K562 (cell line): ENCODE results near the gene PHLDA3. TPM values are rescaled to one million over a fixed set of nuclear protein-coding genes. Genes with fewer than 3 reads are reported as not detected.

Source experiments
- ATAC-seq: fragments of 200-7000 bp; cut with Tn5 transposase; 3 replicates; pipeline ENCODE4 v1.9.1; 2020; ENCODE audit warnings: moderate library complexity
- BruUV-seq: library from RNA; stranded (reverse); fragments of 400-500 nt; replicated peaks from 2 replicates; lab custom pipeline; 2021; lab: Mats Ljungman, UMichigan
- CTCF ChIA-PET: fragments of 300-600 bp; formaldehyde crosslinking; extraction: SDS; loops from one replicate; lab custom pipeline; 2021; ENCODE audit warnings: low intra/inter-chr PET ratio; lab: Yijun Ruan, JAX
- POLR2A ChIA-PET: fragments of 300-600, 350-650 bp; sonication (Branson Sonifier 250); formaldehyde crosslinking; extraction: SDS; loops from one replicate; lab custom pipeline; 2021; ENCODE audit warnings: antibody characterized with exemption, inconsistent platforms; lab: Yijun Ruan, JAX
- DNase-seq, 4 experiments: peaks; one replicate each; pipeline versions ENCODE4 v3.0.0 to v3.0.0-alpha.2; 2011 to 2018; ENCODE audit warnings: low spot score in 3 of 4, mixed read lengths in 3 of 4; ENCODE audit errors: extremely low read depth in 1 of 4
- FAIRE-seq: peaks from 2 replicates; lab custom pipeline; 2011; peaks lifted over from hg19 to GRCh38; lab: Jason Lieb, UNC
- H2AFZ ChIP-seq: 2 replicates; pipeline ENCODE4 v1.6.0; 2011; ENCODE audit warnings: low read depth, low read length, control low read depth, inconsistent platforms
- H3K27ac ChIP-seq: fragments of 200-600 bp; 3 replicates; pipeline ENCODE4 v1.8.0; 2011; ENCODE audit warnings: low read depth, mild to moderate bottlenecking, control low read depth, inconsistent platforms, low read length, moderate library complexity, mixed read lengths; ENCODE audit errors: extremely low read depth
- H3K27me3 ChIP-seq, 2 experiments: fragments of 300-600 bp in 1 of 2; 2 replicates in 1 of 2; 3 replicates in 1 of 2; pipeline versions ENCODE4 v1.6.0 to v1.8.0; 2011; ENCODE audit warnings: inconsistent platforms in 2 of 2, low read length in 2 of 2, mild to moderate bottlenecking in 1 of 2, mixed read lengths in 1 of 2, moderate library complexity in 1 of 2; ENCODE audit not compliant: control insufficient read depth in 2 of 2, insufficient read depth in 2 of 2
- H3K36me3 ChIP-seq: fragments of 300-600 bp; 3 replicates; pipeline ENCODE4 v1.8.0; 2011; ENCODE audit warnings: mild to moderate bottlenecking, low read length, inconsistent platforms; ENCODE audit not compliant: control insufficient read depth, insufficient read depth
- H3K4me1 ChIP-seq, 2 experiments: fragments of 200-600 bp in 1 of 2; replicated peaks in 1 of 2; 2 replicates in 1 of 2; 3 replicates in 1 of 2; pipeline versions ENCODE4 v1.5.1 to v1.8.0; 2011; ENCODE audit warnings: inconsistent platforms in 2 of 2, low read length in 2 of 2, mild to moderate bottlenecking in 1 of 2, mixed read lengths in 1 of 2, moderate library complexity in 1 of 2; ENCODE audit not compliant: control insufficient read depth in 2 of 2, insufficient read depth in 2 of 2
- H3K4me2 ChIP-seq: 2 replicates; pipeline ENCODE4 v1.6.1; 2011; ENCODE audit warnings: low read length, control low read depth, inconsistent platforms, mixed read lengths; ENCODE audit not compliant: insufficient read depth
- H3K4me3 ChIP-seq: fragments of 200-600 bp; sonication (generic), shearing (Covaris generic); 2 replicates; pipeline ENCODE4 v1.5.1; 2016; ENCODE audit warnings: control low read depth, inconsistent platforms
- H3K79me2 ChIP-seq: fragments of 200-600 bp; 3 replicates; pipeline ENCODE4 v1.8.0; 2011; ENCODE audit warnings: low read length, inconsistent platforms; ENCODE audit not compliant: control insufficient read depth, insufficient read depth
- H3K9ac ChIP-seq, 2 experiments: 2 replicates each; pipeline versions ENCODE4 v1.6.0 to v1.6.1; 2011; ENCODE audit warnings: low read depth in 2 of 2, low read length in 2 of 2, control low read depth in 1 of 2, inconsistent platforms in 1 of 2, mild to moderate bottlenecking in 1 of 2, mixed read lengths in 1 of 2; ENCODE audit not compliant: insufficient read depth in 1 of 2
- H3K9me1 ChIP-seq: one replicate; pipeline ENCODE4 v1.6.0; 2011; ENCODE audit warnings: inconsistent platforms, mild to moderate bottlenecking, low read length, moderate library complexity; ENCODE audit not compliant: control insufficient read depth, insufficient read depth
- H3K9me3 ChIP-seq: replicated peaks from 2 replicates; pipeline ENCODE4 v1.5.1; 2011; ENCODE audit warnings: low read depth, low read length, inconsistent platforms; ENCODE audit not compliant: control insufficient read depth, insufficient read depth
- H4K20me1 ChIP-seq: replicated peaks from 2 replicates; pipeline ENCODE4 v1.6.1; 2011; ENCODE audit warnings: low read length, inconsistent platforms, mixed read lengths; ENCODE audit not compliant: control insufficient read depth, insufficient read depth
- ATF1 ChIP-seq, 2 experiments: fragments of 450-650 bp in 1 of 2; IDR thresholded peaks; 2 replicates each; pipeline ENCODE4 v1.6.1; 2016; ENCODE audit warnings: missing compliant biosample characterization in 1 of 2, missing genetic modification characterization in 1 of 2
- ATF7 ChIP-seq: fragments of 450-650 bp; IDR thresholded peaks from 2 replicates; pipeline ENCODE4 v1.7.1; 2014; ENCODE audit warnings: mild to moderate bottlenecking, moderate library complexity
- C11orf30 ChIP-seq: fragments of 450-650 bp; IDR thresholded peaks from 2 replicates; pipeline ENCODE4 v1.6.1; 2016; ENCODE audit warnings: low read depth, mild to moderate bottlenecking
- FOSL1 ChIP-seq: fragments of 200-800 bp; sonication (Bioruptor generic); conservative IDR thresholded peaks from 2 replicates; pipeline ENCODE4 v1.6.1; 2016; ENCODE audit warnings: missing genetic modification characterization, missing compliant biosample characterization
- FOXA1 ChIP-seq: fragments of 450-650 bp; IDR thresholded peaks from 2 replicates; pipeline ENCODE4 v1.6.1; 2016; ENCODE audit warnings: mild to moderate bottlenecking, borderline replicate concordance
- JUN ChIP-seq, 2 experiments: sonication (generic) in 1 of 2; formaldehyde crosslinking in 1 of 2; IDR thresholded peaks; 2 replicates each; pipeline versions ENCODE4 v1.6.1 to v1.8.0; 2012 to 2022; ENCODE audit warnings: borderline replicate concordance in 2 of 2, mild to moderate bottlenecking in 2 of 2, improper control_type of control experiment in 1 of 2, low read depth in 1 of 2, low read length in 1 of 2, missing genetic modification reagents in 1 of 2
- JUNB ChIP-seq: fragments of 450-650 bp; formaldehyde crosslinking; conservative IDR thresholded peaks from 2 replicates; pipeline ENCODE4 v1.4.0; 2020; ENCODE audit warnings: mild to moderate bottlenecking
- JUND ChIP-seq, 2 experiments: IDR thresholded peaks; 2 replicates in 1 of 2; 3 replicates in 1 of 2; pipeline ENCODE4 v1.6.1; 2011; ENCODE audit warnings: borderline replicate concordance in 2 of 2, low read depth in 2 of 2, low read length in 2 of 2, improper control_type of control experiment in 1 of 2, missing biosample characterization in 1 of 2, missing genetic modification characterization in 1 of 2, missing genetic modification reagents in 1 of 2
- KLF13 ChIP-seq: fragments of 450-650 bp; IDR thresholded peaks from 2 replicates; pipeline ENCODE4 v1.6.1; 2016; ENCODE audit warnings: missing genetic modification characterization, low read depth, mild to moderate bottlenecking, missing compliant biosample characterization, moderate library complexity, borderline replicate concordance
- LARP7 ChIP-seq: fragments of 450-650 bp; IDR thresholded peaks from 2 replicates; pipeline ENCODE4 v1.6.1; 2016
- NFIX ChIP-seq: fragments of 250-450 bp; sonication (Bioruptor Pico); IDR thresholded peaks from 2 replicates; pipeline ENCODE4 v1.4.0; 2020; ENCODE audit warnings: low read depth, mild to moderate bottlenecking, moderate library complexity
- PYGO2 ChIP-seq: fragments of 450-650 bp; IDR thresholded peaks from 2 replicates; pipeline ENCODE4 v1.6.1; 2016; ENCODE audit warnings: mild to moderate bottlenecking, missing genetic modification characterization, moderate library complexity, missing compliant biosample characterization
- RB1 ChIP-seq: fragments of 450-650 bp; IDR thresholded peaks from 2 replicates; pipeline ENCODE4 v1.6.1; 2017; ENCODE audit warnings: low read depth, mild to moderate bottlenecking
- ZFX ChIP-seq: sonication (generic); formaldehyde crosslinking; IDR thresholded peaks from 2 replicates; pipeline ENCODE4 v1.8.0; 2022; ENCODE audit warnings: mild to moderate bottlenecking, missing genetic modification reagents, moderate library complexity
- ZNF316 ChIP-seq: fragments of 450-650 bp; IDR thresholded peaks from 2 replicates; pipeline ENCODE4 v1.6.1; 2016
- WGBS: fragments of 100-300 bp; shearing (Covaris generic); methylation state at CpG from one replicate; pipeline ENCODE4 v1.1.6; 2016; ENCODE audit warnings: low coverage, mixed read lengths; ENCODE audit not compliant: insufficient coverage; ENCODE audit errors: missing lambda C conversion rate; 5-methylcytosine and 5-hydroxymethylcytosine counted together
- in situ Hi-C: fragments of 300-500 bp; cut with MboI; formaldehyde crosslinking; loops from 4 replicates; pipeline ENCODE4 v1.15.0; 2018; ENCODE audit warnings: inconsistent platforms, mixed read lengths
- intact Hi-C: fragments of 100-400 bp; cut with micrococcal nuclease; formaldehyde crosslinking; loops from 2 replicates; pipeline ENCODE4 v1.14.2; 2022
- polyA plus RNA-seq, 8 experiments: library from polyadenylated mRNA; depleted of rRNA in 4 of 8; stranded (reverse) in 5 of 8; unstranded in 3 of 8; fragments of >200 nt; fragmentation: Nextera tagmentation in 2 of 8; fragmentation: Illumina TruSeq in 1 of 8; extraction: Ambion mirVana in 2 of 8; extraction: Trizol in 1 of 8; gene quantifications; 2 replicates each; pipeline versions ENCODE4 v1.2.1 to v1.2.3, GENCODE V29; 2011 to 2014; ENCODE audit warnings: inconsistent platforms in 1 of 8, missing spikeins in 1 of 8
- total RNA-seq, 7 experiments: library from RNA; depleted of rRNA in 6 of 7; stranded (reverse); fragments of >200 nt in 6 of 7; fragmentation: Illumina TruSeq in 2 of 7; extraction: Trizol in 2 of 7; gene quantifications; 2 replicates each; pipeline versions ENCODE4 v1.2.1 to v1.2.3, GENCODE V29; 2011 to 2021; ENCODE audit warnings: low replicate concordance in 1 of 7
- TF ChIP-seq, protein P1 (sequence below), 2 experiments: fragments of 450-650 bp in 1 of 2; sonication (generic) in 1 of 2; formaldehyde crosslinking in 1 of 2; IDR thresholded peaks in 1 of 2; conservative IDR thresholded peaks in 1 of 2; 2 replicates each; pipeline versions ENCODE4 v1.6.1 to v1.8.1; 2016 to 2023; ENCODE audit warnings: mild to moderate bottlenecking in 2 of 2, moderate library complexity in 2 of 2, inconsistent platforms in 1 of 2, missing genetic modification reagents in 1 of 2
- TF ChIP-seq, protein P2 (sequence below): sonication (generic); formaldehyde crosslinking; IDR thresholded peaks from 2 replicates; pipeline ENCODE4 v1.8.1; 2022; ENCODE audit warnings: missing genetic modification reagents
- TF ChIP-seq, protein P3 (sequence below): fragments of 250-450 bp; sonication (Bioruptor Pico); IDR thresholded peaks from 2 replicates; pipeline ENCODE4 v1.8.0; 2022; ENCODE audit warnings: inconsistent platforms, mild to moderate bottlenecking, moderate library complexity, borderline replicate concordance

The PHLDA3 gene
- total and polyA plus RNA-seq, 9 of the 15 experiments (the other 6 are each of a cell fraction or from before 2014, with no cell fraction given), result 0.11 to 0.27 TPM; not detected in 7

- FAIRE-seq, result no peak
- 2% methylated on average over 4 of the region's 4 CpGs for WGBS
- intact Hi-C loops, result loop anchor here (10.0 kb wide), 1 partner anchor 350 kb away; no protein-coding TSS in a partner anchor
- TF ChIP-seq ATF1 (CRISPR knock-in tag; IDR thresholded peaks at IDR 0.05) (no peak), ATF1 (tag; IDR thresholded peaks at IDR 0.05) (peak; percentile 86), FOSL1 (tag) (peak; percentile 12; the same call in 1 of the 2 replicates), JUN (IDR thresholded peaks at IDR 0.05; ENCODE audit: borderline replicate concordance, low read depth, low read length) (peak; percentile 35; the same call in 1 of the 2 replicates), JUN (CRISPR knock-in tag; IDR thresholded peaks at IDR 0.05; ENCODE audit: borderline replicate concordance) (no peak), C11orf30 (peak; percentile 26; the same call in 1 of the 2 replicates), FOXA1 (no peak), NFIX (CRISPR knock-in tag) (0 out of 2 replicates have a peak, but pooled peaks have one; percentile 10), LARP7 (no peak), ZNF316 (peak; percentile 21; the same call in 1 of the 2 replicates), KLF13 (tag) (no peak), RB1 (0 out of 2 replicates have a peak, but pooled peaks have one; percentile 21), ATF7 (peak; percentile 97), JUND (IDR thresholded peaks at IDR 0.05; ENCODE audit: borderline replicate concordance, low read depth, low read length) (peak; percentile 78), JUND (tag; IDR thresholded peaks at IDR 0.05; ENCODE audit: borderline replicate concordance, low read depth, low read length) (peak; percentile 91), PYGO2 (no peak), ZFX (CRISPR knock-in tag) (no peak), JUNB (CRISPR knock-in tag) (peak; percentile 63; the same call in 1 of the 2 replicates)
- TF ChIP-seq, protein P1, sequence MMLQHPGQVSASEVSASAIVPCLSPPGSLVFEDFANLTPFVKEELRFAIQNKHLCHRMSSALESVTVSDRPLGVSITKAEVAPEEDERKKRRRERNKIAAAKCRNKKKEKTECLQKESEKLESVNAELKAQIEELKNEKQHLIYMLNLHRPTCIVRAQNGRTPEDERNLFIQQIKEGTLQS (IDR thresholded peaks at IDR 0.05), result peak; percentile 95
- TF ChIP-seq, protein P1 (CRISPR knock-in tag; conservative IDR thresholded peaks at IDR 0.05), result no peak
- TF ChIP-seq, protein P2, sequence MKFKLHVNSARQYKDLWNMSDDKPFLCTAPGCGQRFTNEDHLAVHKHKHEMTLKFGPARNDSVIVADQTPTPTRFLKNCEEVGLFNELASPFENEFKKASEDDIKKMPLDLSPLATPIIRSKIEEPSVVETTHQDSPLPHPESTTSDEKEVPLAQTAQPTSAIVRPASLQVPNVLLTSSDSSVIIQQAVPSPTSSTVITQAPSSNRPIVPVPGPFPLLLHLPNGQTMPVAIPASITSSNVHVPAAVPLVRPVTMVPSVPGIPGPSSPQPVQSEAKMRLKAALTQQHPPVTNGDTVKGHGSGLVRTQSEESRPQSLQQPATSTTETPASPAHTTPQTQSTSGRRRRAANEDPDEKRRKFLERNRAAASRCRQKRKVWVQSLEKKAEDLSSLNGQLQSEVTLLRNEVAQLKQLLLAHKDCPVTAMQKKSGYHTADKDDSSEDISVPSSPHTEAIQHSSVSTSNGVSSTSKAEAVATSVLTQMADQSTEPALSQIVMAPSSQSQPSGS, result peak; percentile 36; the same call in 1 of the 2 replicates
- TF ChIP-seq, protein P3, sequence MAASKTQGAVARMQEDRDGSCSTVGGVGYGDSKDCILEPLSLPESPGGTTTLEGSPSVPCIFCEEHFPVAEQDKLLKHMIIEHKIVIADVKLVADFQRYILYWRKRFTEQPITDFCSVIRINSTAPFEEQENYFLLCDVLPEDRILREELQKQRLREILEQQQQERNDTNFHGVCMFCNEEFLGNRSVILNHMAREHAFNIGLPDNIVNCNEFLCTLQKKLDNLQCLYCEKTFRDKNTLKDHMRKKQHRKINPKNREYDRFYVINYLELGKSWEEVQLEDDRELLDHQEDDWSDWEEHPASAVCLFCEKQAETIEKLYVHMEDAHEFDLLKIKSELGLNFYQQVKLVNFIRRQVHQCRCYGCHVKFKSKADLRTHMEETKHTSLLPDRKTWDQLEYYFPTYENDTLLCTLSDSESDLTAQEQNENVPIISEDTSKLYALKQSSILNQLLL (CRISPR knock-in tag), result no peak
Observed at GRCh38 chr1:201444792-201445191, 24.2 kb downstream of the PHLDA3 start.

More at GRCh38 chr1:201444792-201445191, 24.2 kb downstream of the PHLDA3 start:
- H3K4me2 ChIP-seq, result no peak overlapping the region
- no peak overlapping the region for H3K4me3 ChIP-seq
- in situ Hi-C loops, result loop anchor here (5.0 kb wide), 1 partner anchor 68 kb away; no protein-coding TSS in a partner anchor
- ChIA-PET CTCF (interaction anchor here (8.0 kb wide), 1 partner anchor 37 kb away, joined by 90 read pairs; no protein-coding TSS in a partner anchor), POLR2A (interaction anchor here (0.7 to 1.2 kb wide), 4 partner anchors 9 to 245 kb away, joined by 3 read pairs; no protein-coding TSS in a partner anchor)
- H4K20me1 ChIP-seq, result no peaks in the 10 kb centered on the region
- peaks cover 8 to 19% of the 10 kb centered on the region in 2 experiments; a peak in 4 of 5 replicates for H3K27me3 ChIP-seq
- peaks cover 0 to 7% of the 10 kb centered on the region in 2 experiments; a peak in 2 of 5 replicates for H3K4me1 ChIP-seq
- H3K9ac ChIP-seq, result no peak overlapping the region
- no peak overlapping the region for H3K27ac ChIP-seq
- H3K79me2 ChIP-seq, result no peaks in the 10 kb centered on the region
- H3K36me3 ChIP-seq, result no peaks in the 10 kb centered on the region
- peak in 1 of 4 experiments; percentile 35 for DNase-seq
- ATAC-seq, result no peak
- no peaks in the 10 kb centered on the region for H3K9me1 ChIP-seq
- BruUV-seq, result no TSS peak
- no peak overlapping the region for H2AFZ ChIP-seq
- H3K9me3 ChIP-seq, result no peaks in the 10 kb centered on the region
